NCI-H1417 (cell line): ENCODE results near the gene SCML1.
"Not testable (repeated sequence)": the region's sequence is repeated elsewhere in the genome, so short reads cannot be mapped to it uniquely, and the experiment has no call there.

Experiments
- DNase-seq, 3 experiments: peaks; one replicate each; lab custom pipeline; 2025; lab: John Stamatoyannopoulos, UW

Gene SCML1

GRCh38 chrX:17738737-17739535 is 1.6 kb downstream of the SCML1 start:
- no peak for DNase-seq

- peak in 1 of 3 experiments; percentile 6 for DNase-seq
These were observed 3.1 kb downstream of the SCML1 start for GRCh38 chrX:17740137-17741122.

GRCh38 chrX:17741123-17741511 is 3.8 kb downstream of the SCML1 start:
- peak in 1 of 3 experiments; percentile 48 for DNase-seq

- DNase-seq, result no peak
These were observed 6.6 kb downstream of the SCML1 start for GRCh38 chrX:17743913-17744312.

GRCh38 chrX:17744896-17745523 is 7.7 kb downstream of the SCML1 start:
- peak in 2 of 3 experiments; percentile 6 to 70 for DNase-seq

- no peak for DNase-seq
These were observed 10.4 kb downstream of the SCML1 start for GRCh38 chrX:17747692-17748091.

- no peak for DNase-seq
These were observed 11.4 kb downstream of the SCML1 start for GRCh38 chrX:17748684-17749083.

GRCh38 chrX:17750436-17750835 is 13.1 kb downstream of the SCML1 start:
- DNase-seq, result no peak

- no peak for DNase-seq
These were observed 21.1 kb downstream of the SCML1 start for GRCh38 chrX:17758382-17758781.

GRCh38 chrX:17759990-17760389 is 22.7 kb downstream of the SCML1 start:
- DNase-seq, result no peak

- no peak for DNase-seq
These were observed 30.4 kb downstream of the SCML1 start for GRCh38 chrX:17767734-17768133.

- no peak for DNase-seq
These were observed 31.7 kb downstream of the SCML1 start for GRCh38 chrX:17768997-17769396.

- DNase-seq, result no peak
These were observed 32.5 kb downstream of the SCML1 start for GRCh38 chrX:17769701-17770269.

GRCh38 chrX:17773221-17773876 is 36.1 kb downstream of the SCML1 start:
- DNase-seq, result no peak

GRCh38 chrX:17774053-17774452 is 36.8 kb downstream of the SCML1 start:
- DNase-seq, result no peak

GRCh38 chrX:17778997-17779396 is 41.7 kb downstream of the SCML1 start:
- no peak for DNase-seq

- no peak for DNase-seq
These were observed 42.1 kb downstream of the SCML1 start for GRCh38 chrX:17779434-17779833.

- DNase-seq, result not testable (repeated sequence)
These were observed 49.5 kb downstream of the SCML1 start for GRCh38 chrX:17786554-17787347.

GRCh38 chrX:17787557-17787956 is 50.3 kb downstream of the SCML1 start:
- no peak for DNase-seq

- DNase-seq, result peak; percentile 54 to 78 (median 60)
These were observed 51.1 kb downstream of the SCML1 start for GRCh38 chrX:17788439-17788838.
